ENCODE results near the gene FRS2.

The FRS2 gene, protein sequence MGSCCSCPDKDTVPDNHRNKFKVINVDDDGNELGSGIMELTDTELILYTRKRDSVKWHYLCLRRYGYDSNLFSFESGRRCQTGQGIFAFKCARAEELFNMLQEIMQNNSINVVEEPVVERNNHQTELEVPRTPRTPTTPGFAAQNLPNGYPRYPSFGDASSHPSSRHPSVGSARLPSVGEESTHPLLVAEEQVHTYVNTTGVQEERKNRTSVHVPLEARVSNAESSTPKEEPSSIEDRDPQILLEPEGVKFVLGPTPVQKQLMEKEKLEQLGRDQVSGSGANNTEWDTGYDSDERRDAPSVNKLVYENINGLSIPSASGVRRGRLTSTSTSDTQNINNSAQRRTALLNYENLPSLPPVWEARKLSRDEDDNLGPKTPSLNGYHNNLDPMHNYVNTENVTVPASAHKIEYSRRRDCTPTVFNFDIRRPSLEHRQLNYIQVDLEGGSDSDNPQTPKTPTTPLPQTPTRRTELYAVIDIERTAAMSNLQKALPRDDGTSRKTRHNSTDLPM

DNA sequence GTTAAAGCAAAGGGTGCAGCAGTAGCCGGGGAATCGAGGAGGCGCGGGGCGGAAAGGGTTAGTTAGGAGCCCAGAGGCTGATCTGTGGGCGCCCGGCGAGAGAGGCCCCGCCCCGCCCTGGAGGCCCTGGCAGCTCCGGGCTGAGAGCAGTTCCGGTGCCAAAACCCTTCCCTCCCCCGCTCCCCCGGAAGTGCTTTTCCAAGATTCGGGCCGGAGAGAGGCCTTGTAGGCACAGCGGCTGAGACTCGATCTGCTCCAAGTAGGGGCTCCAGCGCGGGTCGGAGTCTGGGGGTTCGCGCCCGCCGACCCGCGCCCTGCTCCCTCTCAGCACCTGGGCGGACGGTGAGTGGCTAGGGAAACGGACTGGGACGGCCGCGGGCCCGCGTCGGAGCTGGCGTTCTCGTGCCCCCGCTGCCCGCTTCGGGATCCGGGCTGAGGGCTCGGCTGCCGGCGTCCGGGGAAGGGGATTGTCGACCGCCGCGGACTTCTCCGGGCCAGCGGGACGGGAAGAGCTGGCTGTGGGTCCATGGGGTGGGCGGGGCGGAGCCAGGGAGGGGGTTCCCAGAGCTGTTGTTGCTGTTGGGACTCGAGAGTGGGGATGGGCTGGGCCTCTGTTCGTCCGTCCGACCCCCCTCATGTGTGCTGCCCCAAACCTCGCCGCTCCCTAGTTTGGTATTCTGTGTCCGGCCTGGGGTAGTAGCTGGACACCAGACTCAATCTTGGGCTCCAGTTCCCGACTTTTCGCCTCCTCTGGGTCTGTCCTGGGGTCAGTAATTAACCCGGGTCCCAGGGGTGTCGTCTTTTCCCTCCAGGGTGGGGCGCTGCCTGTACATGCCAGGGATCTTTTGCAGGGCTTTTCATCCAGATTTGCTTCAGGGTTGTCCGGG, at the start of gene FRS2:
FRS2 (plus strand) TSS at position 200 of the 887 bp plus-strand sequence. CDS start 98,643 bp downstream, outside the sequence.
- peak; percentile 94 for DNase-seq (ENCODE audit: low spot score)
- TF ChIP-seq, protein P1, sequence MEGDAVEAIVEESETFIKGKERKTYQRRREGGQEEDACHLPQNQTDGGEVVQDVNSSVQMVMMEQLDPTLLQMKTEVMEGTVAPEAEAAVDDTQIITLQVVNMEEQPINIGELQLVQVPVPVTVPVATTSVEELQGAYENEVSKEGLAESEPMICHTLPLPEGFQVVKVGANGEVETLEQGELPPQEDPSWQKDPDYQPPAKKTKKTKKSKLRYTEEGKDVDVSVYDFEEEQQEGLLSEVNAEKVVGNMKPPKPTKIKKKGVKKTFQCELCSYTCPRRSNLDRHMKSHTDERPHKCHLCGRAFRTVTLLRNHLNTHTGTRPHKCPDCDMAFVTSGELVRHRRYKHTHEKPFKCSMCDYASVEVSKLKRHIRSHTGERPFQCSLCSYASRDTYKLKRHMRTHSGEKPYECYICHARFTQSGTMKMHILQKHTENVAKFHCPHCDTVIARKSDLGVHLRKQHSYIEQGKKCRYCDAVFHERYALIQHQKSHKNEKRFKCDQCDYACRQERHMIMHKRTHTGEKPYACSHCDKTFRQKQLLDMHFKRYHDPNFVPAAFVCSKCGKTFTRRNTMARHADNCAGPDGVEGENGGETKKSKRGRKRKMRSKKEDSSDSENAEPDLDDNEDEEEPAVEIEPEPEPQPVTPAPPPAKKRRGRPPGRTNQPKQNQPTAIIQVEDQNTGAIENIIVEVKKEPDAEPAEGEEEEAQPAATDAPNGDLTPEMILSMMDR (IDR thresholded peaks at IDR 0.05; ENCODE audit: extremely low read depth, missing control alignments), result peak; percentile 5

DNA sequence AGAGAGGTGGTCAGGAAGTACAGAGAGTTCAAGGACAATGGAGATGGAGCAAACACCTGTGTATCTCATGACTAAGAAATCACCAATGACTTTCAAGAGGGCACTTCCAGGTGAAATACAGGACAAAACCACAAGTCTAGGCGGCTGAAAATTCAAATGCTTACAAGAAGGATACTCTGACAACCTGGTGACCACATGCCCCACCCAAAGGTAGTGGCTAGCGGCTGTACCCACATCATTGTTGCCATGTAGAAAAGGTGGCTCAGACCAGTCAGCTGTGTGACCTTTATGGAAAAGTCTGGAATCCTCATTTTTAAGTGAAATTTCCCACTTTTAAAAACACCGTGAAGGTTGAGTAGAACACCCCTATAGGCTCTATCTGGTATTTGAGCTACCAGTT, 48.6 kb upstream of the FRS2 start:
- TF ChIP-seq, protein P1 (IDR thresholded peaks at IDR 0.05; ENCODE audit: extremely low read depth, missing control alignments), result no peak
- no peak for DNase-seq (ENCODE audit: low spot score)

DNA sequence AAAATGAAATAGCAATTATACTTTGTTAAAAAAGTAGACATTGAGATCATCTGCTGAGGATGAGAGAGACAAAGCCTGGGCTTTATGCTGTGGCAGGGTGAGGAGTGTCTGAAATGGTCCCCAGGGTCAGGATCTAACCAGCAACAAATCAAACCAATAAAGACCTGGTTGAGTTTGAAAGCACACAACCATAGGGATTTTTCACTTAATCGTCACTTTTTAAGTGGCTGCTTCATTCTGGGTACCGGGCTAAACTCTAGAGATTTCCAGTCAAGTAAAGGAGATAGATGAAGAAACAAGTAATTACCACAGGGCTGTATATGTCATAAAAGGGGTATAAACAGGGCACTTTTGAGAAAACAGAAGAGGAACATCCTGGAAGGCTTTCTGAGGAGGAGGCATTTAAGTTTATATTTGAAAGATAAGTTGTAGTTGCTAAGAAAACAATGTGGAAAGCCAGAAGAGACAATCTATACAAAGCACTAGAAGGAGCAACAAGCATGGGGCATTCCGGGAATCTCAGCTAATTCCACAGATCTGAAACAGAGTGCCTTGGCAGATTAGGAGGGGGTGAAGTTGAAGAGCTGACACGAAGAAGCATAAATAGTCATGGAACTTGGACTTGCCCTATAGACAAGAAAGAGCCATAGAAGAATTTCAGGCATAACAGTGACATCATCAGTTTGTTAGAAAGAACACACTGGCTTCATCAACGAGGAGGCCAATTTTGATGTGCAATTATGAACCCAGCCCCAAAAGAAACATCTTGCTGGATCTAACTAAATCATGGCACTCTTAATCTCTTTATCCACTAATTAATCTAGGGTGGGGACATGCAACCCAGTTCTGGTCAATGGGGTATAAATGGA, 46.9 kb upstream of the FRS2 start:
- DNase-seq (ENCODE audit: low spot score), result no peak
- TF ChIP-seq, protein P1 (IDR thresholded peaks at IDR 0.05; ENCODE audit: extremely low read depth, missing control alignments), result no peak

DNA sequence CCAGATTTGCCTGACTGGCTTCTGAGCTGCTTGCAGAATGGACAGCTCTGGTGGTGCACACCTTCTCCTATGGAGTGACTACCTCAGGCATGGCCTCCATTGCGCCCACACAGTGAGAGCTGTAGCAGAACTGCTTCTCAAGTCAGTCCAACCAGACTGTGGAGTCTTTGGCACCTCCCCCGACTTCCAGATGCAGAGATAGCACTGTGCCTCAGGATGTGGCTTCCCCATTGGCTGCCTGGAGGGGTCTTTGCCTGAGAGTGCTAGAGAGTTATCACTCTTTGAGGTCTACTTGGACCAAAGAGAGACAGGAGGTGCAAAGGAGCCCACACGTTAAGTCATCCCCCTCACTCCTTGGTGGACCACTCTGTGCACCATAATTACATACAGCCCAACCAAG, 44.8 kb upstream of the FRS2 start:
- DNase-seq (ENCODE audit: low spot score), result no peak
- TF ChIP-seq, protein P1 (IDR thresholded peaks at IDR 0.05; ENCODE audit: extremely low read depth, missing control alignments), result no peak

DNA sequence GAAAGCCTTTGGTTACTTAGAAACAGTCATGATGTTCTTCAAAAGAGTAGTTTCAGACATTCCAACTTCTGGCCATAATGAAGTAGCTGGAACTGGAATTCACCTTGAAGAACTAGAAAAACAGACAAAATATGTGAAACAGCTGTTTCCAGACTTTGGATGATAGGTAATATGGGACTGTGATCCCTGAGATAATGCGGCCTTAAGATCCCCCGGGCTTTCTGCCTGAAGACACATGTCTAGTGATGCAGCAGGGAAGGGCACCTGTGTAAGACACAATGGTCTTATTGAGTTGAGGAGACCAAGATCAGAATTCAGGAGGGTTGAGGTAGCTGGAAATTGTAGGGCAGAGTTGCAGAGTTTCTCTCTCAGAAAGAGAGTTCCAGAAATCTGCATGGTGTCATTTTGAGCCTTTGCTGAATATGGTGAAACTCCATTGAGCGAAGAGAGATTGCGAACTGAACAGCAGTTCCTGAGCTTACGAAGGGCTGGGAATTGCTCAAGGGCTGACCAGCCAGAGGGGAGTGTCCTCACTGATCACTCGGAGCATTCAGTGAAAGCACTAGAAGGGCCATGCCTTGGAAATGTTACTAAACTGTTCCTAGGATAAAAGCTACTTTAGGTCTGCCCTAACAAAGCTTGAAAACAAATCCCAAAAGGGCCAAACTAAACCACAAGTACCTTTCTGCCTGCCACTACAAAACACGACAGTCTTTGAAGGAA, 41.7 kb upstream of the FRS2 start:
- TF ChIP-seq, protein P1 (IDR thresholded peaks at IDR 0.05; ENCODE audit: extremely low read depth, missing control alignments), result no peak
- DNase-seq (ENCODE audit: low spot score), result no peak

DNA sequence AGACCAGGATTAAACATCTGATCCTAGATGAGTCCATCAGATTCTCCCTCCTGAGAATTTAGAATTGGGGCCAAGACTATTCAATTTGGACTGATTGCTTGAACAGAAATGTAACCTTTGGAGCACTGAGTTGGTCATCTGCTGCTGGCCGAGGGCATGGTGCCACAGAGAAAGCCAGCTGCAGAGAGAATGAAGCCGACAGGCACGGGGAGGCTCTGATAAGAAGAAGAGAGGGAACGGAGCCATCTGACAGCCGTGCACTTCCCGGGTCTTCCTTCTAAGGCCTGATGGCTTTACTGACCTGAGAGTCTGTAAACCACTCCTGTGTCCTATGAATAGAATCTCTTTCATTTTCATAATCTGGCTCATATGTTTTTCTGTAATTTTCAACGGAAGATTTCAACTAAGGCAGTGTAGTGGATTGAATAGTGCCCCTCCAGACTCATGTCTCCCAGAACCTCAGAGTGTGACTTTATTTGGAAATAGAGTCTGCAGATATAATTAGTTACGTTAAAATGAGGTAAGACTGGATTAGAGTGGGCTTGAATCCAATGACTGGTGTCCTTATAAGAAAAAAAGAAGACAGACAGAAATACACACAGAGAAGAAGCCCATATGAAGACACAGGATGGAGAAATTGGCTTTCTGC, 39.1 kb upstream of the FRS2 start:
- no peak for DNase-seq (ENCODE audit: low spot score)
- TF ChIP-seq, protein P1 (IDR thresholded peaks at IDR 0.05; ENCODE audit: extremely low read depth, missing control alignments), result no peak
